Panc1 (cell line): ENCODE results near the gene RAP1GAP2.

Experiments used
- CTCF ChIP-seq: fragments of 450-650 bp; IDR thresholded peaks from 2 replicates; pipeline ENCODE4 v1.5.1; 2017; ENCODE audit warnings: mild to moderate bottlenecking
- POLR2AphosphoS5 ChIP-seq: IDR thresholded peaks from 2 replicates; pipeline ENCODE4 v1.6.1; 2012; ENCODE audit warnings: mild to moderate bottlenecking, low read depth, low read length, moderate library complexity
- SIN3A ChIP-seq: IDR thresholded peaks from 2 replicates; pipeline ENCODE4 v1.6.1; 2012; ENCODE audit warnings: low read depth, mild to moderate bottlenecking, low read length, moderate library complexity, borderline replicate concordance; ENCODE audit not compliant: insufficient read depth
- TCF7L2 ChIP-seq: IDR thresholded peaks from 2 replicates; pipeline ENCODE4 v1.6.1; 2011; ENCODE audit warnings: mild to moderate bottlenecking, low read depth, low read length, inconsistent platforms
- TF ChIP-seq, protein P1 (sequence below), 2 experiments: IDR thresholded peaks; 2 replicates each; pipeline ENCODE4 v1.6.1; 2011 to 2012; ENCODE audit warnings: low read depth in 2 of 2, control low read depth in 1 of 2, low read length in 1 of 2, mild to moderate bottlenecking in 1 of 2, moderate library complexity in 1 of 2; ENCODE audit not compliant: insufficient read depth in 1 of 2

DNA sequence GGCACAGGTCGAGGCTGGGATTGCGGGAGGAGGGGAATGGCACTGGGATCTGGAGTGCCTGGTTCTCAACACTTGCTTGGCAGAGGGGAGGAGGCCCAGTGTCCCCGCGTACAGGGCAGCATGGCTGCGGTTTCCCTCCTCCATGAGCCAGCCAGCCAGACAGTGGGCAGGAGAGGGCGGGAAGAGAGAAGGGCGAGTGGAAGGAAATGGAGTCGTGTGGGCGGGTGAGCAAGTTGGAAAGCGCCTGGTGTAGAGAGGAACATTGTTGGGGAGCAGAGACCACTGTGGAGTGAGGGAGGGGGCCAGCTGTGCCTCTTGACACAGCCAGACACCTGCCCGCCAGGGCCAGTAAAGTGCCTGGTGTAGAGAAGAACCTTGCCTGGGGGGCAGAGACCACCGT is 136.7 kb downstream of the RAP1GAP2 start:
- TF ChIP-seq CTCF (no peak), POLR2AphosphoS5 (no peak), TCF7L2 (no peak), SIN3A (no peak)
- TF ChIP-seq, protein P1, sequence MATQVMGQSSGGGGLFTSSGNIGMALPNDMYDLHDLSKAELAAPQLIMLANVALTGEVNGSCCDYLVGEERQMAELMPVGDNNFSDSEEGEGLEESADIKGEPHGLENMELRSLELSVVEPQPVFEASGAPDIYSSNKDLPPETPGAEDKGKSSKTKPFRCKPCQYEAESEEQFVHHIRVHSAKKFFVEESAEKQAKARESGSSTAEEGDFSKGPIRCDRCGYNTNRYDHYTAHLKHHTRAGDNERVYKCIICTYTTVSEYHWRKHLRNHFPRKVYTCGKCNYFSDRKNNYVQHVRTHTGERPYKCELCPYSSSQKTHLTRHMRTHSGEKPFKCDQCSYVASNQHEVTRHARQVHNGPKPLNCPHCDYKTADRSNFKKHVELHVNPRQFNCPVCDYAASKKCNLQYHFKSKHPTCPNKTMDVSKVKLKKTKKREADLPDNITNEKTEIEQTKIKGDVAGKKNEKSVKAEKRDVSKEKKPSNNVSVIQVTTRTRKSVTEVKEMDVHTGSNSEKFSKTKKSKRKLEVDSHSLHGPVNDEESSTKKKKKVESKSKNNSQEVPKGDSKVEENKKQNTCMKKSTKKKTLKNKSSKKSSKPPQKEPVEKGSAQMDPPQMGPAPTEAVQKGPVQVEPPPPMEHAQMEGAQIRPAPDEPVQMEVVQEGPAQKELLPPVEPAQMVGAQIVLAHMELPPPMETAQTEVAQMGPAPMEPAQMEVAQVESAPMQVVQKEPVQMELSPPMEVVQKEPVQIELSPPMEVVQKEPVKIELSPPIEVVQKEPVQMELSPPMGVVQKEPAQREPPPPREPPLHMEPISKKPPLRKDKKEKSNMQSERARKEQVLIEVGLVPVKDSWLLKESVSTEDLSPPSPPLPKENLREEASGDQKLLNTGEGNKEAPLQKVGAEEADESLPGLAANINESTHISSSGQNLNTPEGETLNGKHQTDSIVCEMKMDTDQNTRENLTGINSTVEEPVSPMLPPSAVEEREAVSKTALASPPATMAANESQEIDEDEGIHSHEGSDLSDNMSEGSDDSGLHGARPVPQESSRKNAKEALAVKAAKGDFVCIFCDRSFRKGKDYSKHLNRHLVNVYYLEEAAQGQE (IDR thresholded peaks at IDR 0.05; ENCODE audit: insufficient read depth in 1 of 2, low read depth in 2 of 2, low read length in 1 of 2): no peak
